IMR-90 (cell line): ENCODE data around the gene SLC25A26. TPM values are rescaled to one million over a fixed set of nuclear protein-coding genes. Genes with fewer than 3 reads are reported as not detected.

ENCODE experiments used
- ATAC-seq: fragments of 200-7000 bp; cut with Tn5 transposase; 2 replicates; pipeline ENCODE4 v1.9.1; 2020; ENCODE audit warnings: low read depth, mild to moderate bottlenecking, moderate library complexity
- BruUV-seq: library from RNA; stranded (reverse); fragments of 400-500 nt; replicated peaks from 2 replicates; lab custom pipeline; 2021; lab: Mats Ljungman, UMichigan
- CTCF ChIA-PET: fragments of 300-600 bp; formaldehyde crosslinking; extraction: SDS; loops from one replicate; lab custom pipeline; 2021; ENCODE audit warnings: antibody characterized with exemption; lab: Yijun Ruan, JAX
- POLR2A ChIA-PET: fragments of 300-600 bp; sonication (Branson Sonifier 250); formaldehyde crosslinking; loops from one replicate; lab custom pipeline; 2022; ENCODE audit warnings: antibody characterized with exemption; ENCODE audit not compliant: unreplicated experiment; lab: Charles Lee
- DNase-seq: peaks from one replicate; pipeline ENCODE4 v3.0.0; 2013
- H2AFZ ChIP-seq: replicated peaks from 2 replicates; pipeline ENCODE3; 2013; ENCODE audit warnings: low read length, mild to moderate bottlenecking; ENCODE audit not compliant: poor library complexity
- H2AK5ac ChIP-seq: 2 replicates; pipeline ENCODE4 v1.6.1; 2013; ENCODE audit warnings: low read depth, low read length, inconsistent platforms
- H2AK9ac ChIP-seq: replicated peaks from 2 replicates; pipeline ENCODE3; 2013; ENCODE audit warnings: mild to moderate bottlenecking, low read depth, low read length, moderate library complexity; ENCODE audit not compliant: poor library complexity
- H2BK120ac ChIP-seq: 2 replicates; pipeline ENCODE4 v1.6.1; 2013; ENCODE audit warnings: low read depth, low read length, inconsistent platforms
- H2BK15ac ChIP-seq: 3 replicates; pipeline ENCODE4 v1.6.1; 2013; ENCODE audit warnings: low read depth, low read length, inconsistent platforms
- H2BK20ac ChIP-seq: 2 replicates; pipeline ENCODE4 v1.6.1; 2013; ENCODE audit warnings: low read depth, mild to moderate bottlenecking, inconsistent platforms, low read length, moderate library complexity
- H2BK5ac ChIP-seq: 2 replicates; pipeline ENCODE4 v1.6.1; 2013; ENCODE audit warnings: mild to moderate bottlenecking, low read depth, low read length, inconsistent platforms; ENCODE audit not compliant: poor library complexity, severe bottlenecking
- H3K14ac ChIP-seq: replicated peaks from 2 replicates; pipeline ENCODE4 v1.6.1; 2013; ENCODE audit warnings: low read depth, low read length, inconsistent platforms
- H3K18ac ChIP-seq: 2 replicates; pipeline ENCODE4 v1.6.1; 2013; ENCODE audit warnings: low read depth, low read length, control low read depth
- H3K23ac ChIP-seq: 2 replicates; pipeline ENCODE4 v1.6.1; 2013; ENCODE audit warnings: low read depth, low read length, inconsistent platforms
- H3K27ac ChIP-seq: 2 replicates; pipeline ENCODE4 v1.5.1; 2013; ENCODE audit warnings: mild to moderate bottlenecking, control low read depth, low read length; ENCODE audit not compliant: insufficient read depth
- H3K27me3 ChIP-seq: 2 replicates; pipeline ENCODE4 v1.6.1; 2013; ENCODE audit warnings: low read length; ENCODE audit not compliant: control insufficient read depth, insufficient read depth
- H3K36me3 ChIP-seq: 2 replicates; pipeline ENCODE4 v1.6.1; 2013; ENCODE audit warnings: low read length, mixed read lengths; ENCODE audit not compliant: control insufficient read depth, insufficient read depth
- H3K4ac ChIP-seq: 2 replicates; pipeline ENCODE4 v1.6.1; 2013; ENCODE audit warnings: low read depth, low read length, inconsistent platforms
- H3K4me1 ChIP-seq: 2 replicates; pipeline ENCODE4 v1.6.1; 2013; ENCODE audit warnings: low read length, mixed read lengths; ENCODE audit not compliant: control insufficient read depth, insufficient read depth
- H3K4me2 ChIP-seq: 2 replicates; pipeline ENCODE4 v1.6.1; 2013; ENCODE audit warnings: low read depth, mild to moderate bottlenecking, control low read depth, low read length, moderate library complexity
- H3K4me3 ChIP-seq: 2 replicates; pipeline ENCODE4 v1.5.1; 2013; ENCODE audit warnings: low read depth, mild to moderate bottlenecking, control low read depth, low read length, moderate library complexity; ENCODE audit not compliant: insufficient read depth
- H3K56ac ChIP-seq: 2 replicates; pipeline ENCODE4 v1.6.1; 2013; ENCODE audit warnings: low read length, inconsistent platforms; ENCODE audit not compliant: insufficient read depth; ENCODE audit errors: extremely low read depth
- H3K79me1 ChIP-seq, 2 experiments: 2 replicates each; pipeline ENCODE4 v1.6.1; 2013; ENCODE audit warnings: low read length in 2 of 2, inconsistent platforms in 1 of 2, low read depth in 1 of 2
- H3K9ac ChIP-seq: 2 replicates; pipeline ENCODE4 v1.6.1; 2013; ENCODE audit warnings: low read depth, low read length, control low read depth
- H3K9me1 ChIP-seq: 2 replicates; pipeline ENCODE4 v1.6.1; 2013; ENCODE audit warnings: low read length, inconsistent platforms; ENCODE audit not compliant: insufficient read depth
- H3K9me3 ChIP-seq: 2 replicates; pipeline ENCODE4 v1.6.1; 2013; ENCODE audit warnings: low read length; ENCODE audit not compliant: control insufficient read depth, insufficient read depth
- H4K20me1 ChIP-seq: 2 replicates; pipeline ENCODE4 v1.6.1; 2013; ENCODE audit warnings: low read length, inconsistent platforms; ENCODE audit not compliant: insufficient read depth
- H4K5ac ChIP-seq: 2 replicates; pipeline ENCODE4 v1.6.1; 2013; ENCODE audit warnings: mild to moderate bottlenecking, low read depth, low read length, control low read depth
- H4K8ac ChIP-seq, 2 experiments: 2 replicates each; pipeline ENCODE4 v1.6.1; 2013; ENCODE audit warnings: low read depth in 2 of 2, low read length in 2 of 2, control low read depth in 1 of 2, inconsistent platforms in 1 of 2
- H4K91ac ChIP-seq: 2 replicates; pipeline ENCODE4 v1.6.1; 2013; ENCODE audit warnings: low read depth, low read length, inconsistent platforms; ENCODE audit not compliant: insufficient read depth
- CEBPB ChIP-seq: IDR thresholded peaks from 2 replicates; pipeline ENCODE4 v1.6.1; 2012; ENCODE audit warnings: low read depth, low read length, improper control_type of control experiment
- FOS ChIP-seq: fragments of 150-350 bp; IDR thresholded peaks from 2 replicates; pipeline ENCODE4 v1.6.1; 2016; ENCODE audit warnings: low read depth, low read length
- MAFK ChIP-seq: IDR thresholded peaks from 2 replicates; pipeline ENCODE4 v1.6.1; 2012; ENCODE audit warnings: low read depth, low read length, improper control_type of control experiment
- MAZ ChIP-seq: IDR thresholded peaks from 2 replicates; pipeline ENCODE4 v1.6.1; 2012; ENCODE audit warnings: low read depth, mild to moderate bottlenecking, low read length, improper control_type of control experiment, moderate library complexity, borderline replicate concordance
- NFE2L2 ChIP-seq: fragments of 150-350 bp; IDR thresholded peaks from 2 replicates; pipeline ENCODE4 v1.6.1; 2016; ENCODE audit warnings: low read depth, mild to moderate bottlenecking, low read length
- RAD21 ChIP-seq: IDR thresholded peaks from 2 replicates; pipeline ENCODE4 v1.6.1; 2012; ENCODE audit warnings: low read length, improper control_type of control experiment
- RCOR1 ChIP-seq: IDR thresholded peaks from 2 replicates; pipeline ENCODE4 v1.6.1; 2012; ENCODE audit warnings: mild to moderate bottlenecking, low read length, improper control_type of control experiment; ENCODE audit not compliant: insufficient replicate concordance
- RFX5 ChIP-seq: IDR thresholded peaks from 2 replicates; pipeline ENCODE4 v1.8.0; 2012; ENCODE audit warnings: low read depth, mild to moderate bottlenecking, low read length, moderate library complexity
- SMC3 ChIP-seq: fragments of 150-350 bp; IDR thresholded peaks from 2 replicates; pipeline ENCODE4 v1.6.1; 2016; ENCODE audit warnings: low read depth, mild to moderate bottlenecking, antibody characterized with exemption, low read length, moderate library complexity
- WGBS, 2 experiments: methylation state at CpG; one replicate each; pipeline versions ENCODE4 v1.1.5 to v1.1.7; 2013; ENCODE audit warnings: missing lambda C conversion rate in 2 of 2; ENCODE audit not compliant: insufficient read length in 1 of 2; ENCODE audit errors: extremely low coverage in 2 of 2; 5-methylcytosine and 5-hydroxymethylcytosine counted together
- dilution Hi-C: fragments of 300-500 bp; cut with HindIII; formaldehyde crosslinking; loops from one replicate; pipeline ENCODE4 v1.14.3; 2018; ENCODE audit warnings: low sequenced_read_pairs; ENCODE audit not compliant: unreplicated experiment
- in situ Hi-C: fragments of 300-500 bp; cut with MboI; formaldehyde crosslinking; loops from 3 replicates; pipeline ENCODE4 v1.14.3; 2019; ENCODE audit warnings: low sequenced_read_pairs, inconsistent platforms, mixed read lengths
- intact Hi-C: fragments of 100-400 bp; cut with micrococcal nuclease; formaldehyde crosslinking; loops from 2 replicates; pipeline ENCODE4 v1.10.0; 2022
- polyA plus RNA-seq, 3 experiments: library from polyadenylated mRNA; depleted of rRNA; stranded (reverse); fragments of >200 nt; gene quantifications; 2 replicates each; pipeline ENCODE4 v1.2.3, GENCODE V29; 2012; ENCODE audit warnings: low replicate concordance in 1 of 3
- total RNA-seq: library from RNA; depleted of rRNA; stranded (reverse); fragments of >200 nt; gene quantifications from 2 replicates; pipeline ENCODE4 v1.2.3, GENCODE V29; 2012

Gene SLC25A26
- total and polyA plus RNA-seq, 2 of the 4 experiments (the other 2 are of a cell fraction): 10.9 to 12.7 TPM

DNA sequence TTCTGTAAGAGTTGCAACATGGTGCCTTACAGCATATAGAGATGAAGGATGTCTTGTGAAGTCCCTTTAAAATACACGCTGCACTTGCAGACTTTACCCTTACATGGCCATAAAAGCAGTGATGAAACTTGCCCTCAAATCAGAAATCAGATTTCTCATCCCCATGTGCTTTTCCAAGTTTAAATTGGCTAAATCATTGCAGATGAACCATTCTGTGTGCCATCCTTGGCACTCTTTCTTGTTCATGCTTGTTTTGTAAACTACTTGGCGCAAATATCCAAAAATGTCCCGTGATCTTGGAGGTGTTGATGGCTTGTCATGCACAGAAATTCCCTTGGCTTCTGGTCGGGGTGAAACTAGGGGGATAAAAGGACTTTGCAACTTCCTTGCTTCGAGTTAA is 144.3 kb downstream of the SLC25A26 start:
- Histone ChIP-seq H3K27me3 (no peaks in the 10 kb centered on the region), H3K4me3 (no peak overlapping the region), H3K4me2 (no peak overlapping the region), H3K23ac (no peak overlapping the region), H3K9ac (no peak overlapping the region), H4K20me1 (no peaks in the 10 kb centered on the region), H2AK9ac (no peak overlapping the region), H2AFZ (no peak overlapping the region), H4K5ac (no peak overlapping the region), H3K9me1 (no peaks in the 10 kb centered on the region; the same call in 1 of the 2 replicates), H3K36me3 (peaks cover 3% of the 10 kb centered on the region; the same call in 1 of the 2 replicates), H2BK120ac (no peak overlapping the region), H2BK5ac (no peak overlapping the region), H2BK20ac (no peak overlapping the region), H3K27ac (no peak overlapping the region), H3K4me1 (peaks cover 13% of the 10 kb centered on the region), H3K14ac (0 out of 2 replicates have a peak overlapping the region, but pooled peaks have one; percentile 14), H3K18ac (peak overlapping the region; percentile 37; the same call in 1 of the 2 replicates), H2AK5ac (no peak overlapping the region), H3K4ac (no peak overlapping the region), H4K91ac (no peak overlapping the region), H2BK15ac (0 out of 3 replicates have a peak overlapping the region, but pooled peaks have one; percentile 49), H4K8ac (no peak overlapping the region), H3K9me3 (no peaks in the 10 kb centered on the region), H3K79me1 (no peaks in the 10 kb centered on the region), H3K56ac (no peak overlapping the region)
- DNase-seq (no peak), ATAC-seq (no peak)
- no CpG with 5 or more reads among the region's 5 CpGs for WGBS, 2 experiments
- TF ChIP-seq RAD21: no peak
- TF ChIP-seq RCOR1: no peak
- TF ChIP-seq MAFK: no peak
- TF ChIP-seq MAZ: no peak
- TF ChIP-seq FOS: no peak
- TF ChIP-seq NFE2L2: no peak
- TF ChIP-seq RFX5: no peak
- TF ChIP-seq SMC3: no peak
- TF ChIP-seq CEBPB: no peak
- in situ Hi-C loops: no loop called here
- ChIA-PET CTCF (no interaction called here), POLR2A (no interaction called here)
- intact Hi-C loops: no loop called here
- no TSS peak for BruUV-seq
- dilution Hi-C loops: no loop called here
